MM.1S (cell line): ENCODE results near the gene CADPS.

Source experiments
- EZH2 ChIP-seq: fragments of 300-600 bp; sonication (generic); optimal IDR thresholded peaks from 2 replicates; pipeline ENCODE3; 2017; ENCODE audit warnings: low read depth, mild to moderate bottlenecking, antibody characterized with exemption, low read length, mixed read lengths
- TF ChIP-seq, protein P1 (sequence below): fragments of 300-600 bp; sonication (generic); IDR thresholded peaks from 2 replicates; pipeline ENCODE4 v1.5.1; 2016; ENCODE audit warnings: antibody characterized with exemption, low read length, mixed read lengths

DNA sequence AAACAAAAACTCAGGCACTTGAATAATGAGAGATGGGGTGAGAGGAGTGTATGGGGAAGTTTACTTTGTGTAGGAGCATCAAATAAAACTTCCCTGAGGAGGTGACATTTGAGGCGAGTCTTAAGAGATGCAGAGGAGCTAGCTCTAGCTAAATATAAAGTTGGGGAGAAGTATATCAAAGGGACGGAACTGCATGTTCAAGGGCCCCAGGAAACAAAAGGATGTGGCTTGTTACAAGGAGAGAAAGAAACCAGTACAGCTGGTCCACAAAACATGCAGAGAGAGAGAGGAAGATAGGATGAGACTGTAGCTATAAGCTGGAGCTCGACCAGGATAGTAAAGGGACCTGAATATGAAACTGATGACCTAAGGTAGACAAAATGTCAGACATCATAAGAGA, 519.5 kb downstream of the CADPS start:
- TF ChIP-seq, protein P1, sequence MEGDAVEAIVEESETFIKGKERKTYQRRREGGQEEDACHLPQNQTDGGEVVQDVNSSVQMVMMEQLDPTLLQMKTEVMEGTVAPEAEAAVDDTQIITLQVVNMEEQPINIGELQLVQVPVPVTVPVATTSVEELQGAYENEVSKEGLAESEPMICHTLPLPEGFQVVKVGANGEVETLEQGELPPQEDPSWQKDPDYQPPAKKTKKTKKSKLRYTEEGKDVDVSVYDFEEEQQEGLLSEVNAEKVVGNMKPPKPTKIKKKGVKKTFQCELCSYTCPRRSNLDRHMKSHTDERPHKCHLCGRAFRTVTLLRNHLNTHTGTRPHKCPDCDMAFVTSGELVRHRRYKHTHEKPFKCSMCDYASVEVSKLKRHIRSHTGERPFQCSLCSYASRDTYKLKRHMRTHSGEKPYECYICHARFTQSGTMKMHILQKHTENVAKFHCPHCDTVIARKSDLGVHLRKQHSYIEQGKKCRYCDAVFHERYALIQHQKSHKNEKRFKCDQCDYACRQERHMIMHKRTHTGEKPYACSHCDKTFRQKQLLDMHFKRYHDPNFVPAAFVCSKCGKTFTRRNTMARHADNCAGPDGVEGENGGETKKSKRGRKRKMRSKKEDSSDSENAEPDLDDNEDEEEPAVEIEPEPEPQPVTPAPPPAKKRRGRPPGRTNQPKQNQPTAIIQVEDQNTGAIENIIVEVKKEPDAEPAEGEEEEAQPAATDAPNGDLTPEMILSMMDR = no peak
- TF ChIP-seq EZH2 = no peak
